GM18870 (cell line): Measurements from ENCODE around the gene KANK2.
"Not testable (repeated sequence)": the region's sequence is repeated elsewhere in the genome, so short reads cannot be mapped to it uniquely, and the experiment has no call there.

Experiments used
- ATAC-seq: cut with Tn5 transposase; IDR thresholded peaks from one replicate; pipeline ENCODE4 v1.9.1; 2021; ENCODE audit warnings: moderate library complexity; ENCODE audit not compliant: unreplicated experiment

Gene KANK2

DNA sequence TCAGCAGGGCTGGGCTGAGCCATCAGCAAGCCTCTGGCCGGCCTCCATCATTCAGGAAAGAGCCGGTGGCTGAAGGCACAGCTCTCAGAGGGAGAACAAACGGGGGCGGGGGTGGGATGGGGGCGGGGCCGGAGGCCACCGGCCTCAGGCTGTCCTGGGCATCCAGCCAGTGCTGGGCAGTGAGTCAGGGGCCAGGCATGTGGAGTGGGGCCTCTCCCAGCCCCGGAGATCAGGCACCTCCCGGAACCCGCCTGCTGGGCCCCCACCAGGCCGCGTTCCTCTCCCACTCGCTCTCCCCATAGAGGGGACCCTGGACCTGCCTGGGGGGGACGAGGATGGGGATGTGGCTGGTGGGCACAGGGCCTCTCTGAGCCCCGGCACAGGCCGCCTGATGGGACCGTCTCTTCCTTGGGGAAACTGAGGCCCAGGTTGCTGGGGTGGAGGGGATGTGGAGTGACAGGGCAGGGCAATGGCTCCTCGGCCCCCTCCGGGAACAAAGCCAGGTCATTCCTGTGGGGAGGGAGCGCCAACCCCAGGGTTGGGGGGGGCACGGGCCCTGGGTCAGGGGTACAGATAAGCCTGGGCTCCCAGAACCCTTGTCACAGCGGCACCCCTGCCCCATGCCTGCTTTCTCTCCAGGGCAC, 54.7 kb downstream of the KANK2 start:
- ATAC-seq, result no peak

DNA sequence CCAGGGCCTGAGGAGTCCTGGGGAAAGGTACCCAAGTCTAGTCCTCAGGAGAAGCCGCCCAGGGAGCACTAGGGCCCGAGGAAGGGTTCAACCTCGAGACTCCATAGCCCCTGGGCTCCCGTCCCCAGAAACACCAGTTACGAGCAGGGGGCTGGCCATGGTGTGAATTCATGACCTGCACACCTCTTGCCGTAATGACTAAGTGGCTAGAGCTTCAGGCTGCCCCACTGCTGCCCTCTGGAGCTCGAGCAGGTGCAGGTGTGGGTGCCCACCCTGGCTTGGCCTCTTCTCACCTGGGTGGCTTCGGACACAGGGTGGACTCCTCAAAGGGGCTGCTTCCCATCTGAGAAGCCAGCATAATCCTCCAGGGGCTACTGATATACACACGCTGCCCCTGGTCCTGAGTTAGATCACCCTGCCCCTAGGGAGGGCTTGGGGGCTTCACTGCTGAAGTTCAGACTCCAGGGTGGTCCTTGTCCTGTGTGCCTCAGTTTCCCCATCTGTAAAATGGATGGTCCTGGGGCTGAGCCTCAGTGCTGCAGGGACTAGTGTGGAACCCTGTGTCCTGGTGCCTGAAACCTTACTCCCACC, 55.3 kb downstream of the KANK2 start:
- ATAC-seq, result no peak

DNA sequence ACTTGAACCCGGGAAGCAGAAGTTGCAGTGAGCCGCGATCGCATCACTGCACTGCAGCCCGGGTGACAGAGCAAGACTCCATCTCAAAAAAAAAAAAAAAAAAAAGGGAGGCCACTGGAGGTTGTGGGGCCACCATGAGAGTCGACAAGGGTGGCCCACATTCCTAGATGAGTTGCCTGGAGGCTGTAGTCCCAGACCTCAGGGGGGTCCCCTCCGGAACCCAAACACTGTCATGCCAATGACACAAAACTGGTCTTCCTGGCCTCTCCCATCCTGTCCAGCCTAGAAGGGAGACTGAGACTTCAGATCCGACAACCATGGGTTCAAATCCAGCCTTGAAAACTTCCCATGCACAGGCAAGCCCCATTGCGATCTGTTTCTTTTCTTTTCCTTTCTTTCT, 56.4 kb downstream of the KANK2 start:
- ATAC-seq, result no peak

DNA sequence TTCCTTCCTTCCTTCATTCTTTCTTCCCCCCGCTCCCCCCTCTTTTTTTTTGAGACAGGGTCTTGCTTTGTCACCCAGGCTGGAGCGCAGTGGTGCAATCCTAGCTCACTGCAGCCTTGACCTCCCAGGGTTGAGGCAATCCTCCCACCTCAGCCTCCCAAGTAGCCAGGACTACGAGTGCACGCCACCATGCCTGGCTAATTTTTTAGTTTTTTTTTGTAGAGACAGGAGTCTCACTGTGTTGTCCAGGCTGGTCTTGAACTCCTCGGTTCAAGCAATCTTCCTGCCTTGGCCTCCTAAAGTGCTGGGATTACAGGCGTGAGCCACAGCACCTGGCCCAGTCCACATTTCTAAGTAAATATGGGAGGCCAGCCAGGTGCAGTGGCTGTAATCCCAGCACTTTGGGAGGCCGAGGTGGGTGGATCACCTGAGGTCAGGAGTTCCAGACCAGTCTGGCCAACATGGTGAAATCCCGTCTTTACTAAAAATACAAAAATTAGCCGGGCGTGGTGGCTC, 57.3 kb downstream of the KANK2 start:
- ATAC-seq, result not testable (repeated sequence)

DNA sequence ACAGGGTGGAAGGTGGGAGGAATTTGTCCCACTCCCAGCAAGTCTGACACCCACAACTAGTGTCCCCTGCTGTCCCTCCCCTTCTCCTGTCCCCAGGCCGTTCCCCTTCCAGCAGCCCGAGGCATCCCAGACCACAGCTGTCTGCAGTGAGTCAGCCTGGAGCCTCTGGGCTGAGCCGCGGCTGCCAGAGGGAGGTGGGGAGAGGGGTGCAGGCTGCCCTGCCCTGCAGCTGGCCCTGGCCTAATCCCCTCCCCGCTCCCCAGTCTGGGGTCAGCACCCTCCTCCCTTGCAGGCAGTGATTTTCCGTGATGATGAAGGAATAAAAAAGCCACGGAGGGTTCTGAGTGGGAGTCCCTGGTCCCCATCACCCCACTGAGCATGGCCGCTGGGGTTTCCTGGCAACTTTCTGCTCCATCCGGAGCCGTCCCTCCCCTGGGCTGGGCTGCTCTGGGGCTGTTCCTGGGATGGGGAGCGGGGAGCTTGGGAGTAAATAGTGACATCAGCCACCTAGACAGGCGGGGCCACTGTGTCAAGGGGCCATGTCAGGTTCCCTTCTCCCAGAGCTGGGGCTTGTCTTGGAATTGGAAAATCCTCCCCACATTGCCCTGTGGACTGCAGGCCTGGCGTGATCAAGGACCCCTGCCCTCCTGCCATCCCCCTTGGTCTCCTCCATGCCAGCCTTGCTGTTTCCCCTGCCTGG, 58.6 kb downstream of the KANK2 start:
- no peak for ATAC-seq

DNA sequence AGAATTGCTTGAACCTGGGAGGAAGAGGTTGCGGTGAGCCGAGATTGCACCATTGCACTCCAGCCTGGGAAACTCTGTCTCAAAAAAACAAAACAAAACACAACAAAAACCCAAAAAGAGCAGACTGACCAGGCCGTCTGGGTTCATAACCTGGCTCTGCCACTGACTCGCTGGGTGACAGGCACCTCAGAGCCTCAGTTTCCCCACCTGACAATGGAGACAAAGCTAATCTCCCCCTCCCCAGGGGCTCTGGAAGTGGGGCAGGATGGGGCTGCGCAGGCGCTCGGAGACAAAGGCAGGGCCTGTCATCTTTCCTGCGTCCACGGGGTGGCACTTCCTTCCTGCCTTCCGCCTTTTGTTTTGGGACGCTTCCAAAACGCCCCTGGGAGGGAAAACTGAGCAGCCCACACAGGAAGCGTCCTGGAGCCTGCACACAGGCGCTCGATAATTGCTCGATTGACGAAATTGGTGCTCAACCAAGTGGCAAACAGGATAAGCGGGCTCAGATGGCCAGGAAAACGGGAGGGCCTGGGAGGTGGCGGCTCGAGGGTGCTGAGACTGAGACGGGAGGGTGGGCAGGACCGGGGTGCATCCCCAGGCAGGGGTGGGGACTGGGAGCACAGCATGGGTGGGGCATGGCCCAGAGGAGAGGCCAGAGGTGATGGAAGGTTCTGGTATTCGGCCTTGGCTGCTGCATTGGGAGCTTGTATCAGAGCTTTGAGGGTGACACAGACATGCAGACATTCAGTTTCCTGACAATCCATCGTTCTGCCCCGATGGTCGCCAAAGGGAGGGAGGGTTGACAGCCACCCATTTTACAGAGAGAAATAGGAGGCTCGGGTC, 59.6 kb downstream of the KANK2 start:
- no peak for ATAC-seq

DNA sequence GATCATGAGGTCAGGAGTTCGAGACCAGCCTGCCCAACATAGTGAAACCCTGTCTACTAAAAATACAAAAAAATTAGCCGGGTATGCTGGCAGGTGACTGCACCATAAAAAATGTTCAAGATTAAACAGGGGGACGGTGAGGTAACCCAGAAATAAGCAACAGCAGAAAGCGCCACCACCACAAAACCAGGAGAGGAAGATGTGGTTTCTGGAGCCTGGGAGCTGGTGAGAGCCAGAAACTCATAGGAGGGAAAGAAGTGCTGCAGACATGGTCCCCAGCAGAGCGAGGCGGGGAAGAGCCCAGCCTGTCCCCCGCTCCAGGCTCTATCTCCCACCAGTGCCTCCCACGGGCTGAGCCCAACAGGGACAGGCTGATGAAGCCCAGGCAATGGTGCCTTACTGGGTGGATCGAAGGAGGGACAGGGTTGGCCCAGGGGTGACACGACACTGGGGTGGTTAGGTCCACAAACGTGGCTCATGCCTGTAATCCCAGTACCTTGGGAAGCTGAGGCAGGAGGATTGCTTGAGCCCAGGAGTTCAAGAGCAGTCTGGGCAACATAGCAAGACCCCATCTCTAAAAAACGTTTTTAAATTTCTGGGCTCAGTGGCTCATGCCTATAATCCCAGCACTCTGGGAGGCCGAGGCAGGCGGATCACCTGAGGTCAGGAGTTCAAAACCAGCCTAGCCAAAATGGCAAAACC, 60.8 kb downstream of the KANK2 start:
- ATAC-seq, result no peak

DNA sequence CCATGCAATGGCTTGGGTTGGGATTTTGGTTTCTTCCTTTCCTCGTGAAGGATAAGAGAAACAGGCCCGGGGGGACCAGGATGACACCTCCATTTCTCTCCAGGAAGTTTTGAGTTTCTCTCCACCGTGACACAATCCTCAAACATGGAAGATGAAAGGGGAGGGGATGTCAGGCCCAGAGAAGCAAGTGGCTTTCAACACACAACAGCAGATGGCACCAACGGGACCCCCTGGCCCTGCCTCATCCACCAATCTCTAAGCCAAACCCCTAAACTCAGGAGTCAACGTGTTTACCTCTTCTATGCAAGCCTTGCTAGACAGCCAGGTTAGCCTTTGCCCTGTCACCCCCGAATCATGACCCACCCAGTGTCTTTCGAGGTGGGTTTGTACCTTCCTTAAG, 65.9 kb downstream of the KANK2 start:
- ATAC-seq, result no peak

DNA sequence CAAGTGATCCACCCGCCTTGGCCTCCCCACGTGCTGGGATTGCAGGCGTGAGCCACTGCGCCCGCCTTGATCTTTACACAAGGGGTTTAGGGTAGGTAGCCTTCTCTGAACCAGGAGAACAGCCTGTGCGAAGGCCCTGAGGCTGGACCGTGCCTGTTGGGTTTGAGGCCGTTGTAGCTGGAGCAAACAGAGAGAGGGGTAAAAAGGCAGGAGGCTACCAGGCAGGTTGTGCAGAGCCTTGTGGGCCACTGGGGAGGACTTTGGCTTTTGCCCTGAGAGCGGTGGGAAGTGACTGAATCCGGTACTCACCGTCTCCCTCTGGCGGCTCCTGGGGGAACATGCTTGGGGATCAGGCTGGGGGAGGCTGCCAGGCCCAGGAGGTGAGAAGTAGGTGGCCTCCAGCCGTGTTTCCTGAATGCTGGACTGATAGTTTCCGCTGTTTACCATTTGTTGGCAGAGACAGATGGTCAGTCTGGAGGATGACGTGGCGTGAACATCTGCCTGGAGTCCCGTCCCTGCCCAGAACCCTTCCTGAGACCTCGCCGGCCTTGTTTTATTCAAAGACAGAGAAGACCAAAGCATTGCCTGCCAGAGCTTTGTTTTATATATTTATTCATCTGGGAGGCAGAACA, 66.4 kb downstream of the KANK2 start:
- no peak for ATAC-seq

DNA sequence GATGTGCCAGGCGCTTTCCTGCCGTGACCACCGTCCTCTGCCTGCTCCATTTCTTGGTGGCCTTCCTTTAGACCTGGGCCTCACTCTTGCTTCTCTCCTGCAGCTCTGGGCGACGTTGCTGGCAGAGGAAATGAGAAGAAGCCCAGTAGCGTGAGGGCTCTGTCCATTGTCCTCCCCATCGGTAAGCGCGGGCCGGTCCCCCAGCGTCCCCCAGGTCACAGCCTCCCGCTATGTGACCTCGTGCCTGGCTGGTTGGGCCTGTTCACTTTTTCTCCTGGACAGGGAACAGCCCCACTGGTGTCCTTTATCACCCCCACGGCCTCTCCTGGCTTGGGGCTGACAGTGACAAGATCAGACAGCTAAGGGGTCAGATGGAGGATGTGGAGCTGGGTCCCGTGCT, 69.4 kb downstream of the KANK2 start:
- ATAC-seq, result no peak

DNA sequence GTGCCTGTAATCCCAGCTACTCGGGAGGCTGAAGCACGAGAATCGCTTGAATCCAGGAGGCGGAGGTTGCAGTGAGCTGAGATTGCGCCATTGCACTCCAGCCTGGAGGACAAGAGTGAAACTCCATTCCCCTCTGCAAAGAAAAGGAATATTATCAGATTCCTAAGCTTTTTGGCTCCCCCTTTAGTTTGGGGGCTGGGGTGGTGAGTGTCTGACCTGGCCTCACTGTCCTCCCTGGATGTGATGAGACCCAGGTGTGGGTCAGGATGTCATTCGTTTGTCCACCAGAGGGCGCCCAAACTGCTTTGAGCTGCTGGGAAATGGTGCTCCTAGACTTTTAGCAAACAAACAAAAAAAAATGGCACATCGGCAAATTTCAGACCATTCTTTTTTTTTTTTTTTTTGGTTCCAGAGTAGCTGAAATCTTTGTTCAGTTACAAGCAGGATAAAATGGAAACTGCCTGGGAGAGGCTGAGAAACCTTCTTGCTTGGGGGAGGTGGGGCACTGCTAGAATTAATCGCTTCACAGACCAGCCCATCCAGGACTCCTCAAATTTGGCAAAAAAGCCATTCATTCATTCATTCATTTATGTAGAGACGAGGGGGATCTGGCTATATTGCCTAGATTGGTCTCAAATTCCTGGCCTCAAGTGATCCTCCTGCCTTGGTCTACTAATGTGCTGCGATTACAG, 71.2 kb downstream of the KANK2 start:
- no peak for ATAC-seq

DNA sequence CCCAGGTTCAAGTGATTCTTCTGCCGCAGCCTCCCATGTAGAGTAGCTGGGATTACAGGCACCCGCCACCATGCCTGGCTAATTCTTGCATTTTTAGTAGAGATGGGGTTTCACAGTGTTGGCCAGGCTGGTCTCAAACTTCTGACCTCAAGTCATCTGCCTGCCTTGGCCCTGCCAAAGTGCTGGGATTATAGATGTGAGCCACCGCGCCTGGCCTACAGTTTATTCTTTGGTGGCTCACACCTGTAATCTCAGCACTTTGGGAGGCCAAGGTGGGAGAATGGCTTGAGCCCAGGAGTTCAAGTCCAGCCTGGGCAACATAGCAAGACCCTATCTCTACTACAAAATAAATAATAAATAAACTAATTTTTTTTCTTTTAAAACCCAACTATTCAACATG, 73.2 kb downstream of the KANK2 start:
- ATAC-seq, result not testable (repeated sequence)

DNA sequence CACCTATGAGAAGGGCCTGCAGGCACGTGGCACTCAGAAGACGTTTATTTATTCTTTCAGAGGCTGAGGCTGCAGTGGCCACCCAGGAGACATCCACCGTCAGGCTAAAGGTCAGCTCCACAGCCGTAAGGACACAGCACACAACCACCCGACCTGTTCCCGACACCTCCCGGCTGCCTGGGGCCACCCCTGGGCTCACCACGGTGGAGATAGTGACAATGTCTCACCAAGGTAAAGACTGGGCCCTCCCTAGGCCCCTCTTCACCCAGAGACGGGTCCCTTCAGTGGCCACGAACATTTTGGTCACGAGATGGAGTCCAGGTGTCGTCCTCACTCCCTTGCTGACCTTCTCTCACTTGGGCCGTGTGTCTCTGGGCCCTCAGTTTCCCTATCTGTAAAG, 74.2 kb downstream of the KANK2 start:
- ATAC-seq, result no peak

DNA sequence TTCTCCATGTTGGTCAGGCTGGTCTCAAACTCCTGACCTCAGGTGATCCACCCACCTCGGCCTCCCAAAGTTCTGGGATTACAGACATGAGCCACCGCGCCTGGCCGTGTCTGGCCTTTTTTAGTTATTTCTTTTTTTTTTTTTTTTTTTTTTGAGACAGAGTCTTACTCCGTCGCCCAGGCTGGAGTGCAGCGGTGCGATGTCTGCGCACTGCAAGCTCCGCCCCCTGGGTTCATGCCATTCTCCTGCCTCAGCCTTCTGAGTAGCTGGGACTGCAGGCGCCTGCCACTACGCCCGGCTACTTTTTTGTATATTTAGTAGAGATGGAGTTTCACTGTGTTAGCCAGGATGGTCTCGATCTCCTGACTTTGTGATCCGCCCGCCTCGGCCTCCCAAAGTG, 75.4 kb downstream of the KANK2 start:
- not testable (repeated sequence) for ATAC-seq

DNA sequence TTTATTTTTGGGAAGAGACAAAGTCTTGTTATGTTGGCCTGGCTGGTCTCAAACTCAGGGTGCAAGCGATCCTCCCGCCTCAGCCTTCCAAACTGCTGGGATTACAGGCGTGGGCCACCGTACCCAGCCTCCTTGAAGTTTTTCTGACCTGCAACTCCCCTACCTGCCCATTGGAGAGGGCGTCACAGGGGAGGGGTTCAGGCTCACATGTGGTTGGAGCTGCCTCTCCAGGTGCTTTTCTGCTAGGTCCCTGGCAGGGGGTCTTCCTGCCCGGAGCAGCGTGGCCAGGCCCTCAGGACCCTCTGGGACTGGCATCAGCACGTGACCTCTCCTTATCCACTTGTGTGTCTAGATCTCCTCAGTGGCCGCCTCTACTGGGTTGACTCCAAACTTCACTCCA, 80.8 kb downstream of the KANK2 start:
- no peak for ATAC-seq

DNA sequence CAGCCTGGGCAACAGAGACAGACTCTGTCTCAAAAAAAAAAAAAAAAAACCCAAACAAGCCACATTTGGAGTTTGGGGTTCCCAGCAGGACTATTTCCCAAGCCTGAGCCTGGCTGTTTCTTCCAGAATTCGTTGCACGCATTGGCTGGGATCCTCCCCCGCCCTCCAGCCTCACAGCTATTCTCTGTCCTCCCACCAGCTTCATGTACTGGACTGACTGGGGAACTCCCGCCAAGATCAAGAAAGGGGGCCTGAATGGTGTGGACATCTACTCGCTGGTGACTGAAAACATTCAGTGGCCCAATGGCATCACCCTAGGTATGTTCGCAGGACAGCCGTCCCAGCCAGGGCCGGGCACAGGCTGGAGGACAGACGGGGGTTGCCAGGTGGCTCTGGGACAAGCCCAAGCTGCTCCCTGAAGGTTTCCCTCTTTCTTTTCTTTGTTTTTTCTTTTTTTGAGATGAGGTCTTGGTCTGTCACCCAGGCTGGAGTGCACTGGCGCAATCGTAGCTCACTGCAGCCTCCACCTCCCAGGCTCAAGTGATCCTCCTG, 81.4 kb downstream of the KANK2 start:
- ATAC-seq, result no peak

DNA sequence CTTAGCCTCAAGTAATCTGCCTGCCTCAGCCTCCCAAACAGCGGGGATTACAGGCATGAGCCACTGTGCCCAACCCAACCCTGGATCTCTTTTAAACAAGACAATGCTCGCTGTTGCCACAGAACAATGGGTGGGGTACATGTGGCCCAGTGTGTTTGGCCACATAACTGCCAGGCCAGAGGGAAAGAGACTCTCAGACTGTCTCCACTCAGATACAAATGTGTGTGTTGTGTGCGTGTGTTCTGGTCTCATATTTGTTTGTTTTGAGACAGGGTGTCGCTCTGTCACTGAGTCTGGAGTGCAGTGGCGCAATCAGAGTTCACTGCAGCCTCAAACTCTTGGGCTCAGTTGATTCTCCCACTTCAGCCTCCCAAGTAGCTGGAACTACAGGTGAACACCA, 82.3 kb downstream of the KANK2 start:
- no peak for ATAC-seq
